CD4-positive, alpha-beta T cell treated with Interleukin-21 for 1 hour (primary cell): ENCODE results near the gene PDE4B.

ENCODE experiments used
- DNase-seq: peaks from one replicate; pipeline ENCODE4 v3.0.0-alpha.2; 2020

The PDE4B gene

DNA sequence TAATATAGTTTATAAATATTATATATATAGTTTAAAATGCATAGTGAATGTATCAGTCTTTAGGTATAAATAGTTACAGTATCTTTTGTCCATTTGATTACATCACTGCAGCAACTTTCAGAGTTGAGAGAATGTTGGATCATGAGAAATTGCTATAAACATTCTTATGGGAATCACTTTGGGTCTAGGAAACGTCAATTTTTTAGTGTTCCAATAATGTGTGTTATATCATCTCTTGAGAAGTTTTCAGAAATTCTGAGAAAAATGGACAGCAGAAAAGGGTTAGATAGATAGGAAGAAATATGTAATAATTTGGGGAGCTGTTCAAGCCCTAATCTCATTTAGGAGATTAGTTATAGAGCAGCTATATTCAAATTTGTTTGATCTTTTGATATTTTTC lies 556.1 kb downstream of the PDE4B start:
- no peak for DNase-seq

DNA sequence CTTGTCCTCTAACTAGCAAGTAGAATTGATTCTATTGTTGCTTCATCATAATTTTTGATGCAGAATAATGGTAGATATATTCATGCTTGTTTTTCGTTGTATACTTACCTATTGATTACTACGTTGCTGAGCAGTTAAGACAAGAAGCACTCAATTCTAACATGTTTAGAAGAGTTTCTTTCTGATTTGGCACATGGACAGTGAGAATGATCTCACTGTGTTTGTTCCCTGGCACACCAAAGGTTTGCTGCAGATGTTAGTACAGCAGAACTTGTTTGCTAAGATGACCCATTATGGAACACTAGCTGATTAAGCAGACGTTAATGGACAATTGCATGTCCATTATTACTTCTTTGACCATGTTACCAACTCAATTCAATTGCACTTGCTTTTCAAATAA lies 556.5 kb downstream of the PDE4B start:
- DNase-seq = no peak

DNA sequence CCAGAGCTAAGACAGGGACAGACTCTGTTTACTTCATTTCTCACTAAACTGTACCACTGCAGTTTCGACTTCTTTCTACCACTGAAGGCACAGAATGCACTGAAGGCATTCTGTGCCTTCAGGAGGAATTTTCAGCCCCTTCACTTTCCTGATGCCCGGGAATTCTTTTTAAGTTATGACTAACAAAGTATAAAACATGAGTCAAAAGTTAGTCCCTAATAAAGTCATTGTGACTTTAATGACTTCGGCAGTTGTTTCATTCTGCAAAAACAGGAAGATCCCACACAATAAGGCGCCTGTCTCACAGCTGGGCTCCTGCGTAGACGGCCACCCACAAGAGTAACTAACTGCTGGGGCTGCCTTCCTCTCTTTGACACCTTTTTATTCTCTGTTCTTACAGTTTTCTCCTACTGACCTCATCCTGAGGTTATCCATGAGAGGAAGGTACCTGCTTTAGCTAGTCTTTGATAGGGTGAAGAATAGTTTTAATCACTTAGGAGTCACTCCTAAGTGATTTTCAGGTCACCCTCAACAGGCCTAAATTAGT lies 557.4 kb downstream of the PDE4B start:
- peak; percentile 71 for DNase-seq

DNA sequence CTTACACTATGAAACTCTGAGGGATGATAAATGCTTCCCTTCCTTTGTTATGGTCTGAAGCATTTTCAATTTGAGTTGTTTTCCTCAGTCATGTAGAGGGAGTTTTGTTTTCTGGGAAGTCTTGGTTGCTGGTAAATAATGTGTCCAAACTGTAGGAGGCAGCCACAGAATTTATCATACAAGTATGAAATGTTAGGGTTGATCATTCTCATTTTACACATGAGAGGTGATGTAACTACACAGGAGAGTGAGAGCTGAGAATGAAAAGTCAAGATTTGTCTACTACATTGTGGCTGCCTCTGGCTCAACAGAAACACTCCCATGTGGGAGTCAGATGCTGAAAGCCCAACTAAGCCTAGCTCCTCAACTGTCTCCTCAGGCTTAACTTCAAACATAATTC lies 558.8 kb downstream of the PDE4B start:
- no peak for DNase-seq

DNA sequence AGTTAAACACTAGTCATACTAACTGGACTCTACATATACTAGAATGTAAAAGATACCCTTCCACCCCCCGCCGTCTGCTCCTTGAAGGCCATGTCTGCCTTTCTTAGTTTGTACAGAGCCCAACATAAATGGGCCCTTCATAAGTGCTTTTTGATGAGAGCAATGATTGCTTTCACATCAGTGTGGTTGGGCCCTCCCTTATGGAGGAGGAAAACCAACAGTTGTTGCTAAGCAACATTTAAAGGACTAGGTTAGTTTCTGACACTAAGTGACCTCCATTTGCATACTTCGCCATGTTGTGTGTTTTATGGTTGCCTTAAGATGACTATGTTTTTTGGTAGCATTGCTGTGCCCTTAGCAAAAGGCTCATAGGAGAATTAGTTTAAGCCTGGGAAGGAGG lies 559.2 kb downstream of the PDE4B start:
- peak; percentile 85 for DNase-seq

DNA sequence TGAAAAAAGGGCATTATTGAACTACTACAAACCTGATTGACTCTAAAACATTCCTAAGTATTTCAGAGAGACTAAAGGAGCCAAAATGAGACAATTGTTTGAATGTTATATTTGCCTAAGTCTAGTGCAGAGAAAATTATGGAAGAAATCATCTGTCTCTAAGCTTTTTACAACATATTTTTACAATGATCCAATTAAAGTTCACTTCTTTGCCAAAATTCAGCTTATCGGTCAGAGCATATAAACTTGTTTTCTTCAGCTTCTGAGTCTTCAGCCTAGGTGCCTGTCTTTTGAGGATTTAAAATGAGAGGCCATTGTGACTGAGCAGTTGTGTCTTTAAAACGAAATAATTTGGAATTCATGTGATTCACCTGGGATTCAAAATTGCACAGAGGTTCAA lies 560.1 kb downstream of the PDE4B start:
- DNase-seq = no peak

DNA sequence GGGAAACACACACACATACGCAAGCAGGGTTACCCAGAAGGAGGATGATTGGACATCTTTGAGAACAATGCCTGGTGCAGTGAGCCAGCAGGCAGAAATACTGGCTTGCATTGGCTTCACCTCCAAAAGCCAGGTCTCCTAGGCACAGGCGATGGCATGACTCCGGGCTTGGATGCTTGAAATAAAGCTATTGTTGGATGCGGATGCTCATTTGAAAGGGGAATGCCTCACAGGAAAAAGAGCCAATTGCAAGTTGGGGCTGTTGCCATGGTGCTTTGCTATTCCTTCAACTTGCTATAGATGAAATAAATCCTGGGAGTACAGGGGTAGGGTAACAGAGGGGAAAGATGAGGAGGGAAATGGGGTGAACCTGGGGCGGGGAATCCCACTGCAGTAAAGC lies 560.6 kb downstream of the PDE4B start:
- DNase-seq = no peak

DNA sequence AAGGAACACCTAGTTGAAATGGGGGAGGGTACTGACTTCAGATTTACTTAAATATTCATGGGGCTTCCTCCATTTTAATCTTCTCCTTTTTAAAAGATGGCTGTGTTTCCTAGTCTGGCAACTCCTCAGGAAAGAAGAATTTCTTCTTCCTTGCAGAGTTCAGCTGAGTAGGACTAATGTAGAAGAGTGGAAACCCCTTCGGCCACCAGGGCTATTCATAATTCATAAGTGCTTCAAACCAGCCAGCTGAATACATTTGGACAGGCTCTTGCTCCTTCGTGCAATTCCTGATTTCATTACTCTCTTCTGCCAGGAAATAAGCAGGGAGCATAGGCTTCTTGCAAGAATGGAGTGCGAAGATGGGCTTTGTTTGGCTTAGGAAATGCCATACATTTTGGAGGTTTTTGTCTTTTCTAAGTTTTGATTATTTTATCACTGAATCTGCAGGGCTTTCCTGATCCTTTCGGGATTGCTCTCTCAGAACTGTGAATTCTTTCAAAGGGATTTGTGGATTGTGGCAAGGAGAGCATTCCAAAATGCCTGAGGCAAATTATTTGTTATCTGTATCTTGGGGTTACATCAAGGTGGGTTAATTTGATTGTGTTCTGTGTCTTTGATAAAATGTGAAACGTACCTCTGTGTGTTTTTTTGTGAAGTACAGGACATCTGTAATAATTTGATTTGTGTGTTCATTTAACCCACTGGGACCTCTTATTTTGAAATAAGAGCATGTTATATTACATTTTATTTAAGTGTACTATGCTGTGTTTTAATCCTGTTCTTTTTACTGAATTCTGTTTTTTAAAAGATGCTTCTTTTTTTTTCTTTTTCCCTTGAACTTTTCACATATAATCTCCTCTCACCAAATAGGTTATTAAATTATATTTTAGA lies 561.9 kb downstream of the PDE4B start:
- DNase-seq = no peak

DNA sequence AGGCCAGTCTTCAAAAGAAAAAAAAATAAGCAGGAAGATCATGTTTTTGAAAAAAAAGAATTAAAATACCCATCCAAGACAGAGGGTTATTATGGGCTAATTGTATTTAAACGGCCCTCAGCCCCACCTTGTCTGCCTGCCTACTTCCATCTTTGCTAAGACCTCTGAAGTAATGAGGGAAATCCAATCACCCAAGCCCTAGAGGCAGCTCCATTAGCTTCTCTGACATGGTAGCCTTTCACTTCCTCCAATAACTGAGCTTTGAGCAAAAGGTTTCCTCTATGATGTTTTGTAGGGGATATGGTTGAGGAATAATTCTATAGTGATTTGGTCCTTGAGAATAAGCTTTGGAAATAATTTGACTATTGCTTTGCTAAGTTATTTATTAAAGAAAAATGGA lies 563.1 kb downstream of the PDE4B start:
- no peak for DNase-seq

DNA sequence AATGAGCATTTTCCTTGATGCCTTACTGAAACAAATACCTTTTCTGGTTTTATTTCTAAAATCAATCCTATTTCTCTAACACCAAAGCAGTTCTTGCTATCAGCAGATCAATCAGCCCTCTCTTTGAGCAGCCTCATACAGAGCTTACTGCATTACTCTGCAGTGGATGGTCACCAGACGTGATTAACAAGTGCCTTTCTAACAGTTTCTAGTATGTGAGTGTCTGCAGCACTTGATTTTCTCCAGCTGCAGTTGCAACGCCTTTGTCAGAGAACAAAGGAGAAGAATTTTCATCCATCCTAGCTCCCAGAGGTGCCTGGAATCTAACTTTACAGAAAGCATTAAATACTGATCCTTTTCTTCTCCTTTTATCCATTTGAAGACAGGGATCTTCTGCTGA lies 563.9 kb downstream of the PDE4B start:
- DNase-seq = no peak

DNA sequence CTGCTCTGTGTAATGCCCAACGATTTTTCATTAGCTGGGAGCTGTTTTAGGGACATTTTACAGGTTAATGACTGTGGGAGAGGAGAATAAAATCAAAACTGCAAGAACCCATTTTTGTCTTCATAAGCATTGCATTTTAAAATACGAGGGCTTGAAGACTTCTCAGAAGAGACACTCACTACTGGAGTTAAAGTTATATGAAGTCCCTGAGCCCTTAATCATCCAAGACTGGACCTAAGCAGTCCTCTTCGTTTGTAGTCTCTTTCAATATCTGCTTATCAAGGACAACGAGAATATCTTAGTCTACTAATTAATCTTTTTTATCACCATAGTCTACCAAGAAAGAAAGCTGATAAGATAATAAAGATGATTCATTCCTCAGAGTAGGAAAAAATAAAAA lies 564.3 kb downstream of the PDE4B start:
- DNase-seq = no peak

DNA sequence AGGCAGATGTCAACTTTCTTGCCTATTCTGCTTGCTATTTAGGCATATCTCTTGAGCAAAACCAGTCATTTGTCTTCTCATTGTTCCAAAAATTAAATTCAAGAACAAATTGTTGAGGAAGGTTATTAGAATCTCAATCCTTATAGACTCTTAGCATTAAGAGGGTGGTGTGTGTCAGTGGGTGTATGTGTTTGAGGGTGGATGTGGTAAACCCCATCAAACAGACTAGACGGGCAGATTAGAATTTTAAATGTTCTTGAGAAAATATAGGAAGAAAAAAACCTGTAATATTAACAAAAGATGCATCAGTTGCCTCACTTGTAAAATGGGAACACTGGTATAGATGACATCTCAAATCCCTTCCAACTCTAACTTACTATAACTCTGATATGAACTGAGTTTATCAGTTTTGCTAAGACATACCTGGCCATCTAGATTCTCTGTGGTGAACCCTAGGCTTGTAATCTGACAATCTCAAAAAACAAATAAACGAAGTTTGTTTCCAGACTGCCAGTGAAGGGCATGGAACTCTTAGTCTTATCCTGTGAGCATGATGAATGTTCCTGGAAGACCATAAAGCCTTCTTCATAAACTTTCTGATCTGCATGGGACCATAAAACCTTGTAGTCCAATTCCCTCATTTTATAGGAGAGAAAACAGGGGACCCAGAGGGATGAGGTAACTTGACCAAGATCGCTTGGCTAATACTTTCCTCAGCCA lies 564.9 kb downstream of the PDE4B start:
- DNase-seq = peak; percentile 51

DNA sequence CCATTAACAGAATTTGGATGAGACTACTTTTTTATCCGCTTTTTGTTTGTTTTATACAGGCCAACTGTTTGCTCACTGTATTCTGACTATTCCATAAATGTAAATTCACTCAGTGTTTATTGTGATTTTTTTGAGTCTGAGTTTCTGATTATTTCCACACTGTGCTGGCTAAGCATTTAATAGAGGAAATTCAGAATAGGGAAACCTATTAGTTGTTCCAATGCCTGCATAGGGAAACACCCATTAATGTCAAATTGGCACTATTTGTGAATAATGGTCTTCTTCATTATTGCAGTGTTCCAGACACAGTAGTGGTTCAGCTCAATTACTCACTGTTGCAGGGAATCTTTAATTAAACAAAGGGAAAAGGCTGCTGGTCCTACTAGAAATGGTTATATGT lies 566.6 kb downstream of the PDE4B start:
- DNase-seq = no peak

DNA sequence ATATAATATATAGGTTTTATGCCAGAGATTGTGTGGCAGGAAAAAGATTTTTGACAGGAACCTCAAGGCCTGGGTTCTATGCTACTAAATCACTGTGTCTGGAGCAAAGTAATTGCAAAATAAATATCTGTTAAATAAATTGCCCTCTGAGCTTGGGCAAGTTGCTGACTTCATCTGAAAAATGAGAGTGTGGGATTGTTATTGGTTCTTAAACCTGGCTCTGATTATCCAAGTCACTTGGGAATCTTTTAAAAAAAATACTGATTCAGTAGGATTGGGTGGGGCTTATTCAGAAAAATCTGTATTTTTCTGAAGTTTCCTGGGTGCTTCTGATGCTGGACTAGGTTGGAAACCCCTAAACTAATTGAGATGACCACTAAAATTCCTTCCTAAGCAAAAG lies 567.1 kb downstream of the PDE4B start:
- no peak for DNase-seq

DNA sequence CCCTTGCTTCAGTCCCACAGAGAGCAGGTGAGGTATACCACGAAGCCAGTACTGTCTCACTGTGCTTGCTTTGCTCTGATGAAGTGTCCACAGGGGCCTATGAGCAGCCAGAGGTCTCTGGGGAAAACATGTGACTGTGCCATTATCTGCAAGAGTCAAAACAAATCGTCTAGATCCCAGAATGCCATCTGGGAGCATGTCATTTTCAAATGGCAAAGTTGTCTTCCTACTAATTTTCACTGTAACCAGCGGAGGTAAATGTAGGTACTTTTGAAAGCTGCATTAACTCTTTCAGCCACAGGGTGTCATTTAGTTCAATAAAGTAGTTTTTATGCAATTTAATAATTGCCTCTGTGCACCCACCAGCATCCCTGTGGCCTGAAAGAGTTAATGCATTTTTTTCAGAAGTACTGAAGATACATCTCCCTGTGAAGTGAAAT lies 567.6 kb downstream of the PDE4B start:
- DNase-seq = no peak

DNA sequence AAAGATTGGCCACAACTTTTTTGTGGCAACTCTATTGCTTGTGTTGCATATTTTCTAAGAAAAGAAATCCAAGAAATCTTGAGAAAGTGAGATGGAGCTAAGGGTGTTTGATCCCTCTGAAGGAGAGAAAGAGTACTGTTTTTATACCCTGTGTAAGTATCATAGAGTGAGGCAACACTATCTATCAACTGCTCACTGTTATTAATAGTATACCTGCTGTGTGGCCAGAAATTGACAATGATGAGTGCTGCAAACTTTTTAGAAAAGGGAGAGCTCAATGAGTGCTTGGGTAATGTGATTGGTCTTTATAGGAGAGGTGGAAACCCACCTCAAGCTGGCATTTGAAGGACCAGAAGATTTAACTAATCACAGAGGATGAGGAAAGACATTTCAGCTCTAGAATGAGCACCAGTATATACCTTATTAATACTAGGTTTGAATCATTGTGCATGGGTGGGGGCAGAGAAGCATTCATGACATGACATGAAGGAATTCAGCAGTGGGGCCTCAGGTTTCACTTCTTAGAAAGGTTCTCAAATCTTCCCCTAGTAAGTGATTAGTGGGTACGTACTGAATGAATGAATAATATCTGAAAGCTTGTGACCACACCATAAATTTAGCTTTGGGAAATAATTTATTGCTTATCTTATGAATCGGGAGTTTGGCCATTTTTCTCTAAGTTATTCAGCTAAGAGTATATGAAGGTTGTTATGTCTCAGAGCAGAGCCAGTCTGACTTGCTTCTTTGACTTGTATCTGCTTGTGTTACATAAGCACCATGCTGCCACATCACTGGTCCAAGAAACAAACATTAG lies 572.1 kb downstream of the PDE4B start:
- no peak for DNase-seq

DNA sequence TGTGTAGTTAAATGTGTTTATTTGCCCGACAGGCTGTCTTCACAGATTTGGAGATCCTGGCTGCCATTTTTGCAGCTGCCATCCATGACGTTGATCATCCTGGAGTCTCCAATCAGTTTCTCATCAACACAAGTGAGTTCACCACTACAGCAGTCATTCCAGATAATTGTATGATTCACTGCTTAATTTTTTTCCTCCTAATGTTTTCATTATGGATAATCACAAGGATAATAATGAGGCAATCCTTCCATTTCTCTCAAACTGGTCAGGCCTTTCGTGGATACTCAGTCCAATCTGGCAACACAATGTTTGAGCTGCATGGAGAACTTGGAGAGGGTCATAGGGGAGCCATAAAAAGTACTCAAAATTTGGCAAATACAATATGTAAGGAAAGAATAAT lies 572.9 kb downstream of the PDE4B start:
- DNase-seq = no peak

DNA sequence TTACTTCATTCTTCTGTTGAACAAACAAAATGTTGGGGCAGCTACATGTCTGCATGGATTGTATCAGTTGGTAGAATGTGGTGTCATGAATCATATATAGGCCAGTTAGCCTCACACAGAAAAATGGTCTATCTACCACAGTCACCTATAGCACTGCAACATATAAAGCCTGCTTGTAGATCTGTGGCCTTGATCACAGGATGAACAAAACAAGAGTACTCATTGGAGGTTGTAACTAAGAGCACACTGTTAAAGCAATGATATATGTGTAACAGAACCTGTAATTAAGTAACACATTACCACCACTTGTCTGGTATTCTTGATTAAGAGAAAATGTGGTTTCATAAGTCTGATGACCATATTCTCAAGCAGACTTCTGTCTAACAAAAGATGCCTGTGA lies 573.9 kb downstream of the PDE4B start:
- no peak for DNase-seq

DNA sequence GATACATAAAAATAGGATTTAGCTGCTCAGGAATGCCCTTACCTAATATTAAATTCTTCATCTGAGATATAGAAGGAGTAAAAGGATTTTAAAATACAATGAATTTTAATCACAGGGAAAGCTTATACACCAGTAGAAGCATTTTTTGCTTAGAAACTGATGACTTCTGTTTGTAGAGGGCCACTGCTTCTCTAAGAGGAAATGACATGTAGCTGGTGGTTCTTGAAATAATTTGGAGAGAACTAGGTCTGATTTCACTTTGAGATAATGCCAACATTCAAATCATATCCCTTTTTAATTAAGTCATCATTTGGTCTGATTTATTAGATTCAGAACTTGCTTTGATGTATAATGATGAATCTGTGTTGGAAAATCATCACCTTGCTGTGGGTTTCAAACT lies 574.7 kb downstream of the PDE4B start:
- peak; percentile 30 for DNase-seq

DNA sequence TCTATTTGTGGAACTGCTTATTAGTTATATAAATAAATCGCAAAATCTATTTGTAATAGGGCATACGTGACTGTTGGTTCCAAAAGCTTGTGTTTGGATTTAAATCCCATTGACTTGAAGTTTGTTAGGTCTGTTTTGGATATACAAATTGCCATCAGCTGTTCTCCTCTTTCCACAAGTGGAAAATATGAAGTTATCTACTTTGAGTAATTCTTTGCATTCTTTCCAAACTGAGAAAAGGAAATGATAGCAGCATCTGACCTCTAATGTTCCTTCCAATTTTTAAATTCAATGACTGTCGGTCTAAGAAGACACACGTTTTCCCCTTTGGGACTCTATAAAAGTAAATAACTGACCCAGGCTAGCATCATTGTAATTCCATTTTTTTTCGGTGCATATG lies 575.6 kb downstream of the PDE4B start:
- no peak for DNase-seq

DNA sequence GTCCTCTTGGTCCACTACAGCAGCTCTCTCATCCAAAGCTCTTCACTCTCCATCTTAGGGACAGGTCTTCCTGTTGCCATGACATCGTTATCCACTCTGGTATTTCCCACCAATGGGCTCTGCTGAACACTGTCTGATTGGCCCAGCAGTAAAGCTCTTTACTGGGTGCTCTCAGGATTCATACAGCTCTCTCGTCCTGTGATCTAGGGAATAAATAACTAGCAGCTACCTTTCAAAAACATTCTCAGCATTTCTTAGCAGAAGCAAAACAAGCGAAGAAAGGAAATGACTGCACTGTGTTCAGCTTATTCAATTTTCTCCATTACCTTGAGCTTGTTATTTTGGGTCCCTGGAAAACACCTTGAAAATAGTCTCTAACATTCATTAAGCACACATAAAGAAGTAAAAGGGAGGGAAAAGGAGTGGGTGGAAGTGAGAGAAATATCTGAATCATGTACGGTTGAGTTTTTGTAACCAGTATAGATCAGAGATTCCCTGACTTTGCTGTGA lies 577.8 kb downstream of the PDE4B start:
- no peak for DNase-seq

DNA sequence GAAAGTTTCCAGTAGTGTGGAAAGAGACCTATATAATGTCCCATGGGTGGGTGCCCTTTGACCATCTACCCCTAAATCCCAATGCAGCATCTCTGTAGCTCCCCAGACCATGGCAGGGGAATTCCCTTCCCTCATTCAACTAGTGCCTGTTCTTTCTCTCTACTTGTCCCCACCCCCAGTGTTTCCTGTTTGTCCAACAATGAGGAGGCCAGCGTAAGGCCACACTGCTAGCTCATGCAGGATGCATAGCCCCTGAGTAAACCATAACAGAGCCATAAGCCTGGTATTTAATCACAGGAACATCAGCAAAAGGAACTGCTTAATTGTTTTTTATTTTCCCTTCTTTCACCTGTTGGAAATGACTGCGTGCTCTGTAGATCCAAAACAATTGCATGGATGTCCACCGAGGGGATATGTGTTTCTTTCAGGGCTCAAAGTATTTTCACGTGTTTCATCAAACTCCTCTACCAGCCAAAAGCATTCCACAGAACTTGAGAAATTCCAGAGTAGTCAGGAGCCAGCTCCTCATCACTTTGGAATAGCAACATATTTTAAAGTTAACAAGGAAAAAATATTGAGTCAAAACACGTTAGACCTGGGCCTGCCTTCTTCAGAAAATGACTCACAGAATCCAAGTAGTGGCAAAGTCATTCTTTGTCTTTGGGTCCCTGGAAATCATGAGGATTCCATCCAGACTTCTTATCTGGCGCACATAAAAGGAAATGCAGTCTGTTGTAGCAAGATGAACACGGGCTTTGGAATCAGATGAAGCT lies 578.7 kb downstream of the PDE4B start:
- peak; percentile 35 for DNase-seq
